NCI-H69 (cell line): ENCODE results near the gene TARDBP.
"Not testable (repeated sequence)": the region's sequence is repeated elsewhere in the genome, so short reads cannot be mapped to it uniquely, and the experiment has no call there.

Experiments
- DNase-seq: peaks from one replicate; lab custom pipeline; 2025; lab: John Stamatoyannopoulos, UW

The TARDBP gene

DNA sequence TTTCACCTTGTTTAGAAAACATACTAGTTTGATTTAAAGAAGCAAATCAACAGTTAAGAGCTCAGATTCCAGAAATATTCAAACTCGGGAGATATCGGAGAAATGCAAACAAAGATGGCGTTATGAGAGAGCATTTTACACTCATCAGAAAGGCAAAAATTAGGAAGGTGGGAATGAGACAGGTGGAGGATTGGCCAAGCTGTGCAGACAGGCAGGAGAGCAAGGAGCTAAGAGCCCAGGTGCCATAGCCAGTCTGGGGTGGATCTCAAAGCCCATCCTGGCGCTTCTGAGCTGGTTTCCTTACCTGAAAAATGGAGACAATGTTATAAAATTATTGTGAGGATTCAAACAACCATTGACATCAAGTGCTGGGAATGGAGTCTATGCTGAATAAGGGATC lies 19.6 kb upstream of the TARDBP start:
- DNase-seq: no peak

- no peak for DNase-seq
These were observed 16.4 kb upstream of the TARDBP start for GRCh38 chr1:10996100-10996499.

GRCh38 chr1:11000526-11000925 lies 11.9 kb upstream of the TARDBP start:
- no peak for DNase-seq

DNA sequence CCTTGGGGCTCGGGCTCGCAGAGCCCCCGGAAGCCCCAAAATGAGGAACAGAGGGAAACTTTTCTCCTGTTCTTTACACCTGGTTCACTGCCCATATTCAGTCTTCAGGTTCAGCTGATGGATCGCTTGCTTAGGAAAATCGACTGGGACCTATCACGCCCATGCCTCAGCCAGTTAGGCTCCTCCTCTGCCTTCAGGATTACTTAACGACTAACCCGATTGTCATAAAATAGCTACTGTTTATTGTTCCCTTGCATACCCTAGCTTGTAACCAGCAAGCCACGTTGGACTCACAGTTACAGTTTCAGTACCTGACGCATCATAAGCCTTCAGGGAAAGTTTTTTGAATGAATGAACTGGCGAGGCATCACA lies 692 bp downstream of the TARDBP start:
- DNase-seq: no peak

- DNase-seq: not testable (repeated sequence)
These were observed 6.9 kb downstream of the TARDBP start for GRCh38 chr1:11019358-11019757.

GRCh38 chr1:11019971-11020370 lies 7.5 kb downstream of the TARDBP start:
- no peak for DNase-seq

DNA sequence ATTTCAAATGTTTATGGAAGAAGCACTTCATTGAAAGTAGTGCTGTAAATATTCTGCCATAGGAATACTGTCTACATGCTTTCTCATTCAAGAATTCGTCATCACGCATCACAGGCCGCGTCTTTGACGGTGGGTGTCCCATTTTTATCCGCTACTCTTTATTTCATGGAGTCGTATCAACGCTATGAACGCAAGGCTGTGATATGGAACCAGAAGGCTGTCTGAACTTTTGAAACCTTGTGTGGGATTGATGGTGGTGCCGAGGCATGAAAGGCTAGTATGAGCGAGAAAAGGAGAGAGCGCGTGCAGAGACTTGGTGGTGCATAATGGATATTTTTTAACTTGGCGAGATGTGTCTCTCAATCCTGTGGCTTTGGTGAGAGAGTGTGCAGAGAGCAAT lies 10.7 kb downstream of the TARDBP start:
- no peak for DNase-seq

DNA sequence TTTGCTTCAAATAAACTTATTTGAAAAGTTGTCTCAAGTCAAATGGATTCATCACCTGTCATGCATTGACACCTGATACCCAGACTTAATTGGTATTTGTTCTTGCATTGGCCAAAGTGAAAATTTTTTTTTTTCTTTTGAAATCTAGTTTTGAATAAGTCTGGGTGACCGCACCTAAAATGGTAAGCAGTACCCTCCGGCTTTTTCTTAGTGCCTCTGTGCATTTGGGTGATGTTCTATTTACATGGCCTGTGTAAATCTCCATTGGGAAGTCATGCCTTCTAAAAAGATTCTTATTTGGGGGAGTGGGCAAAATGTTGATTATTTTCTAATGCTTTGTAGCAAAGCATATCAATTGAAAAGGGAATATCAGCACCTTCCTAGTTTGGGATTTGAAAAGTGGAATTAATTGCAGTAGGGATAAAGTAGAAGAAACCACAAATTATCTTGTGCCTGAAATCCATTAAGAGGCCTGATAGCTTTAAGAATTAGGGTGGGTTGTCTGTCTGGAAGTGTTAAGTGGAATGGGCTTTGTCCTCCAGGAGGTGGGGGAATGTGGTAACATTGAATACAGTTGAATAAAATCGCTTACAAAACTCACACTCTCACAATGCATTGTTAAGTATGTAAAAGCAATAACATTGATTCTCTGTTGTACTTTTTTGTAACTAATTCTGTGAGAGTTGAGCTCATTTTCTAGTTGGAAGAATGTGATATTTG lies 11.9 kb downstream of the TARDBP start:
- no peak for DNase-seq

- no peak for DNase-seq
These were observed 12.4 kb downstream of the TARDBP start for GRCh38 chr1:11024874-11025203.

DNA sequence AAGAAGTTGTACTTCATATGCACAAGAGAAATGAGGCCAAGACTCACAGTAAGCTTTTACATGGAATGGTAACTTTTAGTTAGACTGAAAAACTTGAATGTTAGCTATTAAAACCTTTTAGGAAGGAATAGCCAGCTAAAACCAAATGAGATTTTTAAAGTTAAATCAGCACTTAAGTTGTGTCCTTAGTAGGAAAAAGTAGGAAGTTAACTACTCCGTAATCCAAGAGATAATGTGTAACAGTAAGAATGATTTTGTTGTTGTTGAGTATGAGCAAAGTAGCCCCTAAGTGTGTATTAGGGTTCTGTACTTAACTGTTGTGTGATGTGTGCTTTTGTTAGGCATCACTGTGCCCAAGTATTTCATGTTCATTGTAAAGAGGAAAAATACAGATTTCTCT lies 13.2 kb downstream of the TARDBP start:
- no peak for DNase-seq

- no peak for DNase-seq
These were observed 13.6 kb downstream of the TARDBP start for GRCh38 chr1:11026052-11026451.

GRCh38 chr1:11026903-11027302 lies 14.4 kb downstream of the TARDBP start:
- no peak for DNase-seq

DNA sequence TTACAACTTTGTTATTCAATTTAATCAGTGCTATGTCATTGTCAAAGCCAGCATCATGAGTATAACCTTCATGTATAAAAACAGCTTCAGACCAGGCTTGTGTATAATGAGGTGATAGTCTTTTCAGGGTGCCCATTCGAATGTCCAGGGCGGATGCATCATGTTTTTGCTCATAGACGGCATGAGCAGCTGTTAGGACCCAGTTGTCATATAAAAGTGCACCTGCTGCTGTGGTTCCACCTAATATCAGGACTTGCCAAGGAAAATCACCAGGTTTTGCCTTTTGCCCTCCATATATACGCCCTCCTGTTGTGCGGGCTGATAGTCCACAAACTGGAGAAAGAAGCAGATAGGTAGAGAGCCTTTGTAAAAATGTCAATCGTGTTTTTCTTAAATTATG lies 14.9 kb downstream of the TARDBP start:
- DNase-seq: no peak

DNA sequence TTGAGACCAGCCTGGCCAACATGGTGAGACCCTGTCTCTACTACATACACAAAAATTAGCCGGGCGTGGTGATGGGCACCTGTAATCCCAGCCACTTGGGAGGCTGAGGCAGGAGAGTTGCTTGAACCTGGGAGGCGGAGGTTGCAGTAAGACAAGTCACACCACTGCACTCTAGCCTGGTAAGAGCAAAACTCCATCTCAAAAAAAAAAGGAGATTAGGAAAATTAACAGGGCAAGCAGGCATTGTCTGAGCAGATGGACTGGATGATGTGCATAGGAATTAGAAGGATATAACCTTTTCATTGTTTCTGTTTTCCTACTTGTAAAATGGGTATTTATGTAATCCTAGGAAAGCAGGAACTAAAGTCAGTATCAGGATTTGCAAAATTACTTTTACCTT lies 15.6 kb downstream of the TARDBP start:
- no peak for DNase-seq

DNA sequence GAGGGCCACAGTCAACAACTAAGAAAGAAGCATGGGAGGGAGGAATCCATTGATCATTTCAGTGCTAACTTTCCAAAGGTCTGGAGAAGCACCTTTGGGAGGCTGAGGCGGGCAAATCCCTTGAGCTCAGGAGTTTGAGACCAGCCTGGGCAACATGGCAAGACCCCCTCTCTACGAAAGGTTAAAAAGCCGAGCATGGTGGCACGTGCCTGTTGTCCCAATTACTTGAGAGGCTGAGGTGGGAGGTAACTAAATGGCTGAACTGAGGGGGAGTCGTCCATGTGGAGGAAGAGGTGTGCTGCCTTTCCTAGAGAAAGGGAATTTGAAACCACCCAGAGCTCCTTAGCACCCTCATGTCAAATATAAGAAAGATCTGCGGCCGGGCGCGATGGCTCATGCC lies 18.4 kb downstream of the TARDBP start:
- no peak for DNase-seq

DNA sequence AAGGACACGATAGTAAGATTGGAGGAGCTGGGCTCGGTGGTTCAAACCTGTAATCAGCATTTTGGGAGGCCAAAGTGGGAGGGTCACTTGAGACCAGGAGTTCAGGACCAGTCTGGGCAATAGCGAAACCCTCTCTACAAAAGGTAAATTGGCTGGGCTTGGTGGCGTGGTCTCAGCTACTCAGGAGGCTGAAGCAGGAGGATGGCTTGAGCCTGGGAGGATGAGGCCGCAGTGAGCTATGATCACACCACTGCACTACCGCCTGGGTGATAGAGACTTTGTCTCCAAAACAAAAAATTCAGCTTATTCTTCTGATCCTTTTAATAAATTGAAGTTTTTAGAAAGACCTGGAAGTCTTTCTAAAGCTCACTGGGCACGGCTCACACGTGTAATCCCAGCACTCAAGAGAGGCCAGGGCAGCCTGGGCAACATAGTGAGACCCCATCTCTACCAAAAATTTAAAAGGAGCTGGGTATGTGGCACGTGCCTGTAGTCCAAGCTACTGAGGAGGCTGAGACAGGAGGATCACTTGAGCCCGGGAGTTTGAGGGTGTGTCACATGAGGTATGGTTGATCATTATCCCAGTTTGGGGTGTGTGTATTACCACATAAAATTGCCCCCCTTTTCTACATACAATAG lies 19.3 kb downstream of the TARDBP start:
- DNase-seq: no peak

DNA sequence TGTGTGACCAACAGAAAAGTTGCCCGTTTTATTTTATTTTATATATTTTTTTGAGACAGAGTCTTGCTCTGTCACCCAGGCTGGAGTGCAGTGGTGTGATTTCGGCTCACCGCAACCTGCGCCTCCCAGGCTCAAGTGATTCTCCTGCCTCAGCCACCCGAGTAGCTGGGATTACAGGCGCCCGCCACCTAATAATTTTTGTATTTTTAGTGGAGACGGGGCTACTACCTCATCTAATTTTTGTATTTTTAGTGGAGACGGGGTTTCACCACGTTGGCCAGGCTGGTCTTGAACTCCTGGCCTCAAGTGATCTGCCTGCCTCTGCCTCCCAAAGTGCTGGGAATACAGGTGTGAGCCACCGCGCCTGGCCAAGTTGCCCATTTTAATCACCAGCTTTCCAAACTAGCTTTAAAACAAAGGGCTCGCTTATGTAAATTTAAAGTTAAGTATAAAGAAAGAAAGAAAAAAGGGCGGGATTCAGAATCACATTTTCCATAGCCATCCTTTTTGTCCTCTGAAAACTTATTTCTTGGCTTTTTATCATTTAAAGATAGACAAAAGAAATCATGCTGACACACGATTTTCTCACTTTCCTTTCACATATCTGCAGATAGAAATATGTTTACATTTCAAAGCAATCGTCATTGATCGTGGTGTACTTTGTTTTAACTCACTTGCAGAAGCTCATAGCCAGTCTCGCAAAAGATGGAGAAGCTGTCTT lies 24.7 kb downstream of the TARDBP start:
- DNase-seq: not testable (repeated sequence)

DNA sequence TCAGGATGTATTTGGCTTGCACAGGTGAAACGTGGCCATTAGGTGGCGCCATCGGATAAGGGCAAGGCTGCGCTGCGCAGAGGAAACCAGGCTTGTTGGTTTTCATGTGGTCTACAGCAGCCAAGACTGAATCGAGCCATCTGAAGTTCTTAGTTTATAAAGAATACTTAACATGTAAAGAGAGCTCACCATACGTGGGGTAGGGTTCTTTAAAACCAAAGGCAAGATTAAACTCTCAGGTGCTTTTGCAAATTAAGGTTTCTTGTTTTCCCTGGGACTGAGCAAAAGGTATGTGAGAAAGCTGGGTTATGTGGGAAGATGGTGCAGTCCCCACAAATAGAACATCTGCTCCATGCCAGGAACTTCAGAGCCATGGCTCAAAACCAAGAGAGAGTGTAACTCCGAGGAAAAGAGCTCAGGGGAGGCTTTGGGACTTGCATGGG lies 25.3 kb downstream of the TARDBP start:
- DNase-seq: peak; percentile 82

DNA sequence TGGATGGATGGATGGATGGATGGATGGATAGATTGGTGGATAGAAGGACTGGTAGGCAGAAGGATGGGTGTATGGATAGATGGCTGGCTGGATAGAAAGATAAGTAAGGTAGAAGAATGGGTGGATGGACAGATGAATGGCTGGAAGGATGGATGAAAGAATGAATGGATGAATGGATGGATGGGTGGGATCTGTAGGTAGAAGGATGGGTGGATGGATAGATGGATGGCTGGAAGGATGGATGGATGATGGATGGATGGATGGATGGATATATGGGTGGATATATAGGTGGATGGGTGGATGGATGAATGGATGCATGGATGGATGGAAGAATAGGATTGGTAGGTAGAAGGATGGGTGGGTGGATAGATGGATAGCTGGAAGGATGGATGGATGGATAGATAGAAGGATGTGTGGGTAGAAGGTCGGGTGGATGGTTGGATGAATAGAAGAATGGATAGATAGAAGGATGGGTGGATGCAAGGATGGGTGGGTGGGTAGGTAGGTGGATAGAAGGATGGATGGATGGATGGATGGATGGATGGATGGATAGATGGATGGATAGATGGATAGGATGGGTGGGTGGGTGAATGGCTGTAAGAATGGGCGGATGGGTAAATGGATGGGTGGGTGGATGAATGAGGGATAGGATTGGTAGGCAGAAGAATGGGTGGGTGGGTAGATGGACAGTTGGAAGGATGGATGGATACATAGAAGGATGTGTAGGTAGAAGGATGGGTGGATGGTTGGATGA lies 27.1 kb downstream of the TARDBP start:
- no peak for DNase-seq

DNA sequence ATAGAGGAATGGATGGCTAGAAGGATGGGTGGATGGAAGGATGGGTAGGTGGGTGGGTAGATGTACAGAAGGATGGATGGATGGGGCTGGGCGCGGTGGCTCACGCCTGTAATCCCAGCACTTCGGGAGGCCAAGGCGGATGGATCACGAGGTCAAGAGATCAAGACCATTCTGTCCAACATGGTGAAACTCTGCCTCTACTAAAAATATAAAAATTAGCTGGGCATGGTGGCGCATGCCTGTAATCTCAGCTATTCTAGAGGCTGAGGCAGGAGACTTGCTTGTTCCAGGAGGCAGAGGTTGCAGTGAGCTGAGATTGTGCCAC lies 27.6 kb downstream of the TARDBP start:
- DNase-seq: not testable (repeated sequence)

GRCh38 chr1:11041048-11041447 lies 28.6 kb downstream of the TARDBP start:
- DNase-seq: no peak

- no peak for DNase-seq
These were observed 29.6 kb downstream of the TARDBP start for GRCh38 chr1:11042065-11042464.
